GM19324 (cell line): ENCODE data around the gene MID2.
"Not testable (repeated sequence)": the region's sequence is repeated elsewhere in the genome, so short reads cannot be mapped to it uniquely, and the experiment has no call there.

Experiments
- ATAC-seq: cut with Tn5 transposase; IDR thresholded peaks from one replicate; pipeline ENCODE4 v1.9.1; 2021; ENCODE audit warnings: mild to moderate bottlenecking, moderate library complexity; ENCODE audit not compliant: unreplicated experiment, low FRiP score

The MID2 gene

DNA sequence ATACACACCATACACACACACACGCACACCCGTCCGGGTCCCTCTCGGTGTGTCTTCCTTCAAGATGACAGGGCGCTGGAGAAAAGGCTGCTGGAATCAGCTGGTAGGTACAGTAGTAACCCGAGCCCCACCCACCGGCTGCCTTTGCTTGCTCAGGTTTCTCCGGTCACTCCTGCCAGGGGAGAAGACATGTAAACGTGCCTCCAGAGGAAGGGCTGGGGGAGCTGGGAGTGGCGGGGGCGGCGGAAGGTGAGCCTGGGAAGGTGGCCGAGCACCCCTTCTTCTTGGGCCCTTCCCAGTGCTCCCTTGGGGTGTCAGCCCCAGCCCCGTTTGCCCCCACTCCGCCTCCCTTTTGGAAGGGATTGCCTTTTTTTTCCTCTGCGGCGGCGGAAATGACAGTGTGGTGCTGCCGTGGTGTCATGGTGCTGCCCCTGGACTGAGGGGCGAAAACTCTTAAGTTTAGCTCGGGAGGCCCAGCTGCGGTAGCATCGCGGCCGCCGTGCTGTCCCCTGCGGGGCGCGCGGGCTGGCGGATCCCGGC lies at the start of gene MID2:
TSS of gene MID2 (plus strand) at position 169 of the 540 bp plus-strand sequence. CDS start 561 bp downstream, outside the sequence.
- ATAC-seq: peak; percentile 40

DNA sequence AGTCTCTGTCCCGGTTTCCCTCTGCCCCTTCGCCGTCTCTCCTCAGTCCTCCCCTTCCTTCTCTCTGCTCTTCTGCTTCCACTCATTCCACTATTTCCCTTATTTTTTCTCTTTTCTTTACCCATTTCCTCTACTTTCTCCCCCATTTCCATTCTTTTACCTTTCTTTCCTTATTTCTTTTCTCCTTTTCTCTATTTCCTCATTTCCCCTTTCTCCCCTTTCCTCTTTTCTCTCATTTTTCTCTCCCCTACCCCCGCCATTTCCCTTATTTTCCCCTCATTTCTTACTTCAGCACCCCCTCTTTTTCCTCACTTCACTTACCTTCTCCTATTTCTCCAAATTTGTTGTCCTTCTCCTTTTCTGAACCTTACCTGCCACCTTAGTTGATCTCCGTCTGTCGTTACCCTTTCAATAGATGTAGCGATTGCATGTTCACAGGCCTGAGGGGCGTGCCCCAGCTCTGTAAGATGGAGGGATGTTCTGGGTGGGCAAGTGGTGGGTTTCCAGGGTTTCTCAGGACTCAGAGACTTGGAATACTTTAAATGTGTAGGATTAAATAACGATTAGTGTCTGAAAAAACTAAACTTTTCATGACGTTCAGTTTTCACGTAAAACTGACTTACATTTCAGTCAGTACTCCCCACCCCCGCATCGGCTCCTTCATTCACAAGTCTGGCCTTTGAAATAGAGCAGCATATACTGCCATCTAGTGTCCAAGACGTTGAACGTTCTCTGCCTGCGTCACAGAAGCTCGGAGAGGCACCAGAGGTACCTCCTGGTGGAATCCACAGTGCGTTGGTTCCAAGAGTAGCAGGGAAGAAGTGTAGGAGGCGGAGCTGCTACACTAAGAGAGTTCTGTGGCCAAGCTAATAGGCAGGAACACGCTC lies 48.8 kb upstream of the MID2 start:
- ATAC-seq: no peak

DNA sequence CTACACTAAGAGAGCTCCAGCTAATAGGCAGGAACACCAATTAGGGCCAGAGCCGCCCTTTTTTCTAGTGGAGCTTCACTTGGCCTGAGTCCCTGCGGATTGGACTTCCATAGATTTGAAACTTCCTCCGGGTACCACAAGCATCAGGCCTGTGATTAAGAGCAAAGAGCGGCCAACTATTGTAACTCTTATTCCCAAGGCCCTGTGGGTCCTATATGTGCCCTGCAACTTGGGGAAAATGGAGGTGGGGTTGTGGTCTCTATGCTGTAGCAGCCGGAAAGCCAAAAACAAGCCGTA lies 48.2 kb upstream of the MID2 start, which contains the start of gene NCBP2L:
TSS of gene NCBP2L (plus strand) at position 198 of the 297 bp plus-strand sequence. CDS start 16,488 bp downstream, outside the sequence.
- no peak for ATAC-seq

- ATAC-seq: no peak
Measured at GRCh38 chrX:107780525-107780924, 45.1 kb upstream of the MID2 start.

DNA sequence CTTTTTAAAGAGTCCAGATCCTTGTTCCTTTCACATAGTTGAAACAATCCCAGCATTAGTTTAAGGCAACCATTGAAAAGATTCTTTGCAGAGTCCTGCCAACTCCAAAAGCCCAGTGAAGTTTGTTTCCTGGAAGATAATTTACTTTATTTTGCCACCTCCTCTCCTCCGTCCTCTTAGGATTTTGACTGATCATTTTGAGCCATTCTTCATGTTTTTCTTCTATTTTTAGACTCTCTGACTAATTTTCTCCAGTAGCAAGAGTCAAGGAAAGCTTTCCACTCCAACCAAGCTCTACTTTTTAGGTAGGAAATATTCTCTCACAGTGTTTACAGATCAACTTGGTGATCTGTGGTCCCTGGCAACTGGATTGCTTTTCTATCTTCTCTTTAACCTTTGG lies 37.8 kb upstream of the MID2 start:
- ATAC-seq: no peak

GRCh38 chrX:107804427-107804826 lies 21.2 kb upstream of the MID2 start:
- no peak for ATAC-seq

DNA sequence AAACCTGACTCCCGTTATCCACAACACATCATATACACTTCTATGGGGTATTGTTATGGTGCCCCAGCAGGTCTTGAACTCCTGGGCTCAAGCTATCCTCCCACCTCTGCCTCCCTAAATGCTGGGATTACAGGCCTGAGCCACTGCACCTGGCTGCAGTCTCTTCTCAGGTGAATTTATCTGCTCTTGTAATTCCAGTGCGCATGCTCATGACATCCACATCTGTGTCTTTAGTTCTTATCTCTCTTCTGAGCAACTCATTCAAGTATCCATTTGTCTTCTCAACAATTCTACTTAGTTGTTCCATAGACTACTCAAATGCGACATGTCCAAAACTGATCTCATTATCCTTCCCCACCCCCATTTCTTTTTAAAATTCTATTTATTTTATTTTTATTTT lies 20.5 kb upstream of the MID2 start:
- ATAC-seq: no peak

DNA sequence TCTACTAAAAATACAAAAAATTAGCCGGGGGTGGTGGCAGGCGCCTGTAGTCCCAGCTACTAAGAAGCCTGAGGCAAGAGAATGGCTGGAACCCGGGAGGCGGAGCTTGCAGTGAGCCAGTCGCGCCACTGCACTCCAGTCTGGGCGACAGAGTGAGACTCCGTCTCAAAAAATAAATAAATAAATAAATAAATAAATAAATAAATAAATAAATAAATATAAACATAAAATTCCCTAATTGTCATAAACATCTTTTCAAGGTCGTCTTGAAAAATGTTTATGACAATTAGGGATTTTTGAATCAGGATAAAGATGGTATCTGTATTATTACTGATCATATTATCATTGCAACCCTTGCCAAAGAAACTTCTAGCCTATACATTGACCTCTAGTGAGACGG lies 15.6 kb upstream of the MID2 start:
- not testable (repeated sequence) for ATAC-seq

GRCh38 chrX:107818900-107819521 lies 6.7 kb upstream of the MID2 start:
- ATAC-seq: no peak

- ATAC-seq: no peak
Measured at GRCh38 chrX:107823042-107823441, 2.6 kb upstream of the MID2 start.

DNA sequence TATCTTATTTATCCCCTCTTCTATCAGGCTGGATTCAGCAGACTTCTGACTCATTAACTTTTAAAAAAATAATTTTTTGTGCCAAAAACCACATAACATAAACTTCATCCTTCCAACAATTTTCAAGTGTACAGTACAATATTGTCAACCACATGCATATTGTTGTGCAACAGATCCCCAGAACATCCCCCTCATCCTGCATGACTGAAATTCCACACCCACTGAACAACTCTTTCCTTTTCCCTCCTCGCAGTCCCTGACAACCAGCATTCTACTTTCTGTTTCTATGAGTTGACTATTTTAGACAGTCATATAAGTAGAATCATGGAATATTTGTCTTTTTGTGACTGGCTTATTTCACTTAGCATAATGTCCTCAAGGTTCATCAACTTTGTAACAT lies 2.2 kb upstream of the MID2 start:
- no peak for ATAC-seq

DNA sequence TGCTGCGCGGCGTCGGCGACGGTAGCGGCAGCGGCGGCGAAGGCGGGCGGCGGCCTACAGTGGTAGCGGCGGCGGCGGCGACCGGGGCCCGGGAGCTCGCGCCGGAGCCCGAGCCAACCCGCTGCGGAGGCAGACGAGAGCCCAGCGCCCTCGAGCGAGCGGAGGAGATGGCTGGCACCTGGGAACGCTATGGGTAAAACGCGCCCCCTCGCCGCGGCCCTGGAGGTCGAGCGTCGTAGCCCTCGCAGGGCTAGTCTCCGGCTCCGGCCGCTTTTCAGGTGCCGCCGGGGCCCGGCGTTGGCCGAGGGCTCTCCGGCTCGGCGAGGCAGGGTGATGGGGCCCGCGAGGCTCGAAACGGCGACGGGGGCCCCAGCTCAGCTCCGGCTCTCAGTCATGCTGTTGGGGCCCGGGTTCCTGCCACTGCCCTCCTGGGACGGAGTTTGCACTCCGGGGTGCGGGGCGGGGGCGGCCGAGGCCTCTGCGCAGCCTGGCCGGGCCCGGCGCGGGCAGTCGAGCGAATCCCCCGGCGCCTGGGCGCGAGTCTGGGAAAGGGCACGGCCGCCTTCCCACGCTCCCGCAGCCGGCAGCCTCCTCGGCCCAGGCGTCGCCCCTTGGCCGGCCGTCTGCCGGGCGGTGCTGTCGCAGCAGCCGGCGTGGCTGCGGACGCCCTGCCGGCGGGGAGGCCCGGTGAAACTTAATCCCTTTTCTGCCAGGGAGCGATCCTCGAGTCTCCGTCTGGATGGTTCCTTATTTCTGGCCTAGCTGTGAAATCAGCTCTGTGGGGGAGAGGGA lies 768 bp downstream of the MID2 start:
- ATAC-seq: peak; percentile 71

DNA sequence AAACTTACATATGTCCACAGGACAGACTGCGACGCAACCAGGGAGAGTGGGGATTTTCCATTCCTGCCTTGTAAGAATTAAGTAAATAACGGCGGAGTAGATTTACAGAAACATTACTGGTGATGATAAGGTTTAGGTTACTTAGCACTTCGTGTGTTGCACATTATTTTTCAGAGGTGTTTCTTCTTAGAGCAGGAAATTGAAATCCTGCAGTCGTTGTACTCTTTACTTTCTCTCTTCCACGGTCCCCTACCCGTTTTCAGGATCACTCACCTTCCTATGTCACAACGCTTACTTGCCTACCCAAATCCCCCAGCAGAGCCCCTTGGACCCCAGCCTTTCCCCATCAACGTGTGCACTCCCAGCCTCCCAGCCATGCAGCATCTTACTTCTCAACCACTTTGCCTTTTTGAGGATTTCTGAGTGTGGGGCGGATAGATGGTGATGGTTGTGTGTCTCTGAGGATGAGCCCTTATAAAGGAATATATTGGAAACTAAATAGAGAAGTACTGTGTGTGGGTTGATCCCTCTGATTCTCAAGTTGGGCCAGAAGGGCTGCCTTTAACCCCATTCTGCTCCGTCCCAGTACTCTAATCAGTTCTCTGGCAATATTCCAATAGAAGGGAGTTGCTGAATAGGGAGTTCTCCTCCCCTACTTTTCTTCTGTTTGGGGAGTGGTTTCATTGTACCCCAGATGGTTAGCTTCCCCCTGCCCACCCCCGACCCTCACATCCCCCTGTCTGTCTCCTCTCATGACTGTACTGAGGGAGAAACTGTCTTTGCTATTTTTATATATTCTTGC lies 1.6 kb downstream of the MID2 start:
- ATAC-seq: no peak

- no peak for ATAC-seq
Measured at GRCh38 chrX:107827852-107828251, 2.2 kb downstream of the MID2 start.

DNA sequence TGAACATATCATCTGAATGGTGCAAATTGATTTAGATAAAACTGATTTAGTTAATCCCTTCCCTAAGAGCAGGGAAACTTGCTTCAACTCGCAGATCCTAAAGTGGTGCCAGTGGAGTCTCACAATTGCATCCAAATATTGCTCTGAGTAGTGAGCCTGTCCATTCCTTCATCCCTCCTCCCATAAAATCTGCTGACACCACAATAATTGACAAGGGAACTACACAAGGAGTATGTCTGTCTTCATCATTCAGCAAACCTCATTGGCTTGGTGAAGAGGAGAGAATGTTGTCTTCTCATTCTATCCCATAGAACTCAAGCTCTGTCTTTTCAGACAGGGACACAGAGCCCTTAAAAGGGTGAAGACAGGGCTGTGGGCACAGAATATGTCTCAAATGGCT lies 4.2 kb downstream of the MID2 start:
- no peak for ATAC-seq

- no peak for ATAC-seq
Measured at GRCh38 chrX:107831071-107831730, 5.5 kb downstream of the MID2 start.

- ATAC-seq: no peak
Measured at GRCh38 chrX:107834275-107835201, 8.9 kb downstream of the MID2 start.

DNA sequence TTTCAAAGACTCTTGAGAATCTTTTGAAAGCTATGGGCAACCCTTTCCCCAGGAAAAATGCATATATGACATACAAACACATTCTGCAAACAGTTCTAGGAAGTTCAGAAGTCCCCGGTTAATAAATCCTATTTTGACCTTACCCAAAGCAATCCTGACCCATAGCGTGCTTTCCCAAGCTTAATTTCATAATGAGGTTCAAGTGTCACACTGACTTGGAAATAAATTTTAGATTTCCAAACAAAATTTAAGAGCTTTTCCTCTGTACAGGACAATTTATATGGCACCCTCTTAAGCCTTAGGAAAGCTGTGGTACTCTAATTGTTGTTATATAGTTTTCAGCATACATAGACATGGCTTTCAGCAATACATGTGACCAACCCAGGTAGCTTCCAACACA lies 11.3 kb downstream of the MID2 start:
- no peak for ATAC-seq

GRCh38 chrX:107840971-107841370 lies 15.3 kb downstream of the MID2 start:
- no peak for ATAC-seq
